Skeletal muscle satellite cell (primary cell): ENCODE measurements around the gene ICE2.

Experiments
- H3K27me3 ChIP-seq: 2 replicates; pipeline ENCODE4 v1.7.0; 2013; ENCODE audit warnings: low read length; ENCODE audit not compliant: control insufficient read depth, insufficient read depth
- H3K36me3 ChIP-seq: 2 replicates; pipeline ENCODE4 v1.7.0; 2013; ENCODE audit warnings: mild to moderate bottlenecking, control low read depth, low read length; ENCODE audit not compliant: insufficient read depth
- H3K4me1 ChIP-seq: 2 replicates; pipeline ENCODE4 v1.7.0; 2013; ENCODE audit warnings: low read length; ENCODE audit not compliant: control insufficient read depth, insufficient read depth
- H3K4me2 ChIP-seq: 2 replicates; pipeline ENCODE4 v1.7.0; 2013; ENCODE audit warnings: mild to moderate bottlenecking, low read length
- H3K4me3 ChIP-seq: 2 replicates; pipeline ENCODE4 v1.7.0; 2013; ENCODE audit warnings: low read length
- H3K9ac ChIP-seq: 2 replicates; pipeline ENCODE4 v1.7.0; 2013; ENCODE audit warnings: mild to moderate bottlenecking, low read depth, low read length, moderate library complexity
- H3K9me3 ChIP-seq: replicated peaks from 2 replicates; pipeline ENCODE4 v1.7.0; 2013; ENCODE audit warnings: mild to moderate bottlenecking, control low read depth, low read length

Gene ICE2

GRCh38 chr15:60486742-60487141, 7.8 kb upstream of the ICE2 start:
- Histone ChIP-seq H3K36me3 (no peaks in the 10 kb centered on the region), H3K9ac (no peak overlapping the region), H3K4me1 (no peaks in the 10 kb centered on the region), H3K9me3 (no peaks in the 10 kb centered on the region), H3K27me3 (no peaks in the 10 kb centered on the region), H3K4me2 (no peak overlapping the region), H3K4me3 (no peak overlapping the region)

- Histone ChIP-seq H3K4me1 (no peaks in the 10 kb centered on the region), H3K4me2 (no peak overlapping the region), H3K27me3 (no peaks in the 10 kb centered on the region), H3K36me3 (no peaks in the 10 kb centered on the region), H3K4me3 (no peak overlapping the region), H3K9ac (no peak overlapping the region), H3K9me3 (no peaks in the 10 kb centered on the region)
Observed at GRCh38 chr15:60485365-60486055, 6.6 kb upstream of the ICE2 start.

DNA sequence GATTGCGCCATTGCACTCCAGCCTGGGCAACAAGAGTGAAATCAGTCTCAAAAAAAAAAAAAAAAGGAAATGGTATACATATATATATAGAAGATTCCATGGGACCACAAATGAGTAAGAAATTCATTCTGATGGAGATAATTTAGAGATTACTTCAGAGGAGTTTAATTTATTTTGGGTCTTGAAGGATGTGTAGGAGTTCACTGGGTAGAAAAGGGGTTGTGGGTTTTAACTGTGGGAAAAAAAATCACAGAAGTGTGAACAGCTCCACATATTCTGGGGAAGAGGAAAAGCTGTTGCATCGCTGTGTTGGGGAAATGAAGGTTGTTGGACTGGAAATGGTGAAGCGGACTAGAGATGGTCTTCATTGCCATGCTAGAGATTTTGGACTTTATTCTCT, 4.1 kb upstream of the ICE2 start:
- Histone ChIP-seq H3K9ac (no peak overlapping the region), H3K4me2 (no peak overlapping the region), H3K4me3 (no peak overlapping the region), H3K27me3 (no peaks in the 10 kb centered on the region), H3K4me1 (peaks cover 12% of the 10 kb centered on the region), H3K9me3 (no peaks in the 10 kb centered on the region), H3K36me3 (no peaks in the 10 kb centered on the region)

DNA sequence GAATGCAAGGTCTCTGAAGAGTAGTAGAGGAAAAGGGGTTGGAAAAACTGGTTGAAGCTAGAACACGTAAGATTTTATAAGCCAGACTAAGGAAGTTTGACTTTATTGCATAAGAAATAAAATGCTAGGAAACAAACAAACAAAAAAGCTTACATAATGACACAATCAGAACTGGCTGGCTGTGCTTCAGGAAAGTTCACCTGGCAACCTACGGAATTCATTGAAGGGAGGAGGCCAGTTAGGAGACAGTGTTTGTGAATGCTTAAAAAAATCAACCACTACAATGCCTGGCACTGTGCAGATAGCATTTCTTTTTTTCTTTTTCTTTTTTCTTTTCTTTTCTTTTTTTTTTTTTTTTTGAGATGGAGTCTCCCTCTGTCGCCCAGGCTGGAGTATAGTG, 1.9 kb upstream of the ICE2 start:
- no peaks in the 10 kb centered on the region for H3K9me3 ChIP-seq
- no peaks in the 10 kb centered on the region for H3K36me3 ChIP-seq
- no peak overlapping the region for H3K4me2 ChIP-seq
- peaks cover 30% of the 10 kb centered on the region for H3K4me1 ChIP-seq
- no peak overlapping the region for H3K4me3 ChIP-seq
- H3K27me3 ChIP-seq, result no peaks in the 10 kb centered on the region
- no peak overlapping the region for H3K9ac ChIP-seq

GRCh38 chr15:60480149-60480548, 1.2 kb upstream of the ICE2 start:
- H3K4me3 ChIP-seq, result no peak overlapping the region
- no peak overlapping the region for H3K9ac ChIP-seq
- H3K4me2 ChIP-seq, result peak overlapping the region; percentile 98
- peaks cover 30% of the 10 kb centered on the region for H3K4me1 ChIP-seq
- no peaks in the 10 kb centered on the region for H3K36me3 ChIP-seq
- no peaks in the 10 kb centered on the region for H3K27me3 ChIP-seq
- no peaks in the 10 kb centered on the region for H3K9me3 ChIP-seq

GRCh38 chr15:60479361-60480110, 594 bp upstream of the ICE2 start:
- H3K4me3 ChIP-seq, result peak overlapping the region; percentile 76
- H3K36me3 ChIP-seq, result no peaks in the 10 kb centered on the region
- H3K4me1 ChIP-seq, result peaks cover 30% of the 10 kb centered on the region
- H3K9ac ChIP-seq, result peak overlapping the region; percentile 90
- no peaks in the 10 kb centered on the region for H3K27me3 ChIP-seq
- peak overlapping the region; percentile 98 for H3K4me2 ChIP-seq
- H3K9me3 ChIP-seq, result no peaks in the 10 kb centered on the region

DNA sequence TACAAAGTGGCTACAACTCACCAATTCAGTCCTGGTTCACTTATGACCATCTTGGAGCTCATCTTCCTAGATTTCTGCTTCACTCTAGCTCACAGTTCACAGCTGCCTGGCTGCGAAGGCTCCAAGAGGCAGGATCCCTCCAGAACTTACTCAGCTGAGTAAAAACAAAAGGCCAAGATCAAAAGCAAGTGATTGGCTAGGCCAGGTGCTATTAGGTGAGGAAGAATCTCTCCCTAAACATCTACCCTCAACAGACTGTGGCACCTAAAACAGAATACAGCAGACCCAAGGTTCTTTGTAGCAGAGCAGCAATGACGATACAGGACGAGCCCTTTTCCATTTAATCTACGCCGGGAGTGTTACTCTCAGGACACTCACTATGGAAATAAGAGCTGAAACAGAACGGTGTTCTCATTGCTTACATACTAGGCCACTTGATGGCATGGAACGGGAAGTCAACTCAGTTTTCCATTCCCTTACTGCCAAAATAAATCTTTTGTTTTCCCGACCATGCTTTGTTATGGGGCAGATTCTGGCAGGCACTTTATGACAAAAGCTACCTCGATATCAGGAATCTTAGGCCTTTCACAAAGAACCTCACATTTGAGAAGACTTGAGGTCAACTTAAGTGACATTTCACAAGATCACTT, 901 bp downstream of the ICE2 start:
- Histone ChIP-seq H3K4me3 (peak overlapping the region; percentile 76), H3K4me2 (peak overlapping the region; percentile 98), H3K36me3 (peaks cover 3% of the 10 kb centered on the region), H3K4me1 (peaks cover 30% of the 10 kb centered on the region), H3K9me3 (no peaks in the 10 kb centered on the region), H3K9ac (peak overlapping the region; percentile 90), H3K27me3 (no peaks in the 10 kb centered on the region)

DNA sequence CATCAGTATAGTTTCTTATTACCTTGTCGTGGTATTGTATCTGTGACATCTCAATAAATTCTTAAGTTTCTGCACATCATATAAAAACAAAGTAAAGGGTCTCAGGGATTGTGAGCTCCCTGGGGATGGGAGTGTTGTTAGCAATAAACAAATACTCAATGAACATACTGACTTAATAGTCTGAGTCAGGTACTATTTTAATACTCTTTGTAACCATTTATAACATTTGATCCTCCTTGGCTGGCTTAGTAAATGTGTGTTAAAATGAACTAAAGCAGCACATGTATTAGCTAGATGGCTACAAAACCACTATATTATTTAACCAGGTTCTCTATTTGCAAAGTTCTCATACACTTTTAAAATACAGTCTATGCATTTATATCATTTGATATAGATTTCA, 1.8 kb downstream of the ICE2 start:
- Histone ChIP-seq H3K9ac (peak overlapping the region; percentile 90), H3K36me3 (peaks cover 8% of the 10 kb centered on the region), H3K4me3 (peak overlapping the region; percentile 76), H3K9me3 (no peaks in the 10 kb centered on the region), H3K4me2 (peak overlapping the region; percentile 98), H3K27me3 (no peaks in the 10 kb centered on the region), H3K4me1 (peaks cover 30% of the 10 kb centered on the region)

- peaks cover 8% of the 10 kb centered on the region for H3K36me3 ChIP-seq
- no peak overlapping the region for H3K9ac ChIP-seq
- H3K9me3 ChIP-seq, result no peaks in the 10 kb centered on the region
- H3K27me3 ChIP-seq, result no peaks in the 10 kb centered on the region
- H3K4me3 ChIP-seq, result peak overlapping the region; percentile 12
- H3K4me2 ChIP-seq, result peak overlapping the region; percentile 98
- H3K4me1 ChIP-seq, result peaks cover 30% of the 10 kb centered on the region
Observed at GRCh38 chr15:60476713-60477112, 2.2 kb downstream of the ICE2 start.

DNA sequence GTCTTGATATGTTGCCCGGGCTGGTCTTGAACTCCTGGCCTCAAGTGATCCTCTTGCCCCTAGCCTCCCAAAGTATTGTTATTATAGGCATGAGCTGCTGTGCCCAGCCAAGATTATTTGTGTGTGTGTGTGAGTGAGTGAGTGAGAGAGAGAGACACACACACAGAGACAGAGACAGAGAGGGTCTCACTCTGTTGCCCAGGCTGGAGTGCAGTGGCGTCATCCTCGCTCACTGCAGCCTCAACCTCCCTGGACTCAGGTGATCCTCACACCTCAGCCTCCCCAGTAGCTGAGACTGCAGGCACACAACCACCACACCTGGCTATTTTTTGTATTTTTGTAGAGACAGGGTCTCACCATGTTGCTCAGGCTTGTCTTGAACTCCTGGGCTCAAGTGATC, 5.8 kb downstream of the ICE2 start:
- Histone ChIP-seq H3K4me1 (peaks cover 34% of the 10 kb centered on the region), H3K9ac (no peak overlapping the region), H3K4me2 (no peak overlapping the region), H3K36me3 (peaks cover 20% of the 10 kb centered on the region), H3K27me3 (no peaks in the 10 kb centered on the region), H3K9me3 (no peaks in the 10 kb centered on the region), H3K4me3 (no peak overlapping the region)

- Histone ChIP-seq H3K4me2 (peak overlapping the region; percentile 2), H3K4me3 (no peak overlapping the region), H3K27me3 (no peaks in the 10 kb centered on the region), H3K9me3 (no peaks in the 10 kb centered on the region), H3K4me1 (peaks cover 16% of the 10 kb centered on the region), H3K36me3 (peaks cover 31% of the 10 kb centered on the region), H3K9ac (no peak overlapping the region)
Observed at GRCh38 chr15:60471314-60471713, 7.6 kb downstream of the ICE2 start.
